ENCODE results near the gene HARS1.
A peak's percentile ranks its signal among the peaks of the same experiment; 100 is the strongest.
"Not testable (repeated sequence)": the region's sequence is repeated elsewhere in the genome, so short reads cannot be mapped to it uniquely, and the experiment has no call there.

HARS1 gene

GRCh38 chr5:140674211-140674610, 17.0 kb downstream of the HARS1 start:
- no peak for DNase-seq

GRCh38 chr5:140673187-140673976, 17.8 kb downstream of the HARS1 start, which contains the start of gene DND1:
Gene DND1 (minus strand): TSS chr5:140673576. CDS start chr5:140673542, 34 bp downstream.
- DNase-seq: no peak

- peak; percentile 22 to 29 for DNase-seq
Observed at GRCh38 chr5:140672455-140673186, 18.5 kb downstream of the HARS1 start.

GRCh38 chr5:140671472-140672125, 19.6 kb downstream of the HARS1 start:
- no peak for DNase-seq

- DNase-seq: not testable (repeated sequence)
Observed at GRCh38 chr5:140671035-140671434, 20.1 kb downstream of the HARS1 start.

GRCh38 chr5:140664359-140665119, 26.6 kb downstream of the HARS1 start, which contains the start of gene WDR55:
Gene WDR55 (plus strand): TSS chr5:140664904. CDS start chr5:140664913, 9 bp downstream.
- DNase-seq: peak; percentile 95 to 96

- DNase-seq: no peak
Observed at GRCh38 chr5:140664030-140664358, 27.2 kb downstream of the HARS1 start.

- DNase-seq: not testable (repeated sequence)
Observed at GRCh38 chr5:140660371-140660770, 30.8 kb downstream of the HARS1 start.

GRCh38 chr5:140658870-140659269, 32.3 kb downstream of the HARS1 start:
- DNase-seq: no peak

GRCh38 chr5:140647042-140647419, 44.1 kb downstream of the HARS1 start:
- DNase-seq: no peak

GRCh38 chr5:140642718-140643117, 48.5 kb downstream of the HARS1 start:
- no peak for DNase-seq

GRCh38 chr5:140641716-140642115, 49.5 kb downstream of the HARS1 start:
- no peak for DNase-seq

- peak; percentile 97 to 99 for DNase-seq
Observed at GRCh38 chr5:140639148-140639981, 51.8 kb downstream of the HARS1 start, which contains the start of gene TMCO6. Gene TMCO6 (plus strand): TSS chr5:140639451. CDS start chr5:140639528, 77 bp downstream.

GRCh38 chr5:140638898-140639147, 52.3 kb downstream of the HARS1 start:
- DNase-seq: not testable (repeated sequence)

GRCh38 chr5:140637371-140638100, 53.6 kb downstream of the HARS1 start:
- peak in 1 of 2 donors; percentile 34 for DNase-seq

- DNase-seq: no peak
Observed at GRCh38 chr5:140635291-140636257, 55.6 kb downstream of the HARS1 start.

- no peak for DNase-seq
Observed at GRCh38 chr5:140634103-140634502, 57.1 kb downstream of the HARS1 start.

GRCh38 chr5:140633501-140633900, 57.7 kb downstream of the HARS1 start:
- DNase-seq: peak; percentile 60 to 72

GRCh38 chr5:140633021-140633471, 58.1 kb downstream of the HARS1 start, which contains the start of gene CD14:
Gene CD14 (minus strand): TSS chr5:140633175. CDS start chr5:140633071, 104 bp downstream.
- DNase-seq: peak; percentile 80 to 93

All from inflammatory macrophage treated with lipopolysaccharide for 1 hour (primary cell).